DMS153 (cell line): ENCODE data around the gene ANKRD13D.

Source experiments
- DNase-seq: peaks from one replicate; lab custom pipeline; 2025; lab: John Stamatoyannopoulos, UW

ANKRD13D gene

GRCh38 chr11:67273260-67273990 lies 15.7 kb upstream of the ANKRD13D start:
- DNase-seq = no peak

GRCh38 chr11:67274768-67275605 lies 14.1 kb upstream of the ANKRD13D start:
- DNase-seq = no peak

- no peak for DNase-seq
Observed at GRCh38 chr11:67275606-67276409, 13.3 kb upstream of the ANKRD13D start.

GRCh38 chr11:67276781-67277230 lies 12.3 kb upstream of the ANKRD13D start:
- DNase-seq = no peak

GRCh38 chr11:67277231-67277961 lies 11.7 kb upstream of the ANKRD13D start:
- peak; percentile 86 for DNase-seq

DNA sequence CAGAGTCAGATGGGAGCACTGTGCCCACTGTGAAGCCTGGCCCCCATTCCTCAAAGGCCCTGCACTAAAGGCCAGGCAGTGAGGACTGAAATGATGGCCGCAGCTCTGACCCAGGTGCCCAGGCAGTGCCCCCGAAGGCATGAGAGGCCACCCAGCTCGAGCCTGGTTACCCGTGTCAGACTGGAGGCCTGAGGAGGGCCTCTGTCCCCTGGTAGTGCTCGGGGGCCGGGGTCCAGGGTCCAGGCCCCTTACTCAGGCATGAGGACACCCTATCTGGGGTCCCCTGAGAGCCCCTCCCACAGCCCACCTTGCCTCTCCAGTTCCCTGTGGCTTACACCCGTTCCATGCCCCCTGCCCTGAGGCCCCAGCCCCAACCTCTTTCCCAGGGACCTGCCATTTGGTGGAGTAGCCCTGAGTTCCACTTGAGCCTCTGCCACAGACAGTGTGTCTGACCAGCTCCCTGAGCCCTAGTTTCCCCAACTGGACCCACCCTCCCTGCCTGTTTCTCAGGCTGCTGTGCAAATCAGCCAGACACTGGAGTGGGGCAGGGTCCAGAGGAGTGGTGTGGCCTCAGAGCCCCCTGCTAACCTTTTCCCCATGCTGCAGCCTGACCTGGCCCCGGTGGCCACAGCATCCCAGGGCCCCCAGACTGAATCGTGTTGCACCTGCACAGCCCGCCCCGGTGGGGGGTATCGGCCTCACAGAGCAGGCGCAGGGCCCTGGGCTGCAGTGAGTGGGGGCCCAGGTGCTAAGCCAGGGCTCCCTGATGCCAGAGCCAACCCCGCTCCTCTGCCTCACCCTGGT lies 10.8 kb upstream of the ANKRD13D start:
- DNase-seq = no peak

DNA sequence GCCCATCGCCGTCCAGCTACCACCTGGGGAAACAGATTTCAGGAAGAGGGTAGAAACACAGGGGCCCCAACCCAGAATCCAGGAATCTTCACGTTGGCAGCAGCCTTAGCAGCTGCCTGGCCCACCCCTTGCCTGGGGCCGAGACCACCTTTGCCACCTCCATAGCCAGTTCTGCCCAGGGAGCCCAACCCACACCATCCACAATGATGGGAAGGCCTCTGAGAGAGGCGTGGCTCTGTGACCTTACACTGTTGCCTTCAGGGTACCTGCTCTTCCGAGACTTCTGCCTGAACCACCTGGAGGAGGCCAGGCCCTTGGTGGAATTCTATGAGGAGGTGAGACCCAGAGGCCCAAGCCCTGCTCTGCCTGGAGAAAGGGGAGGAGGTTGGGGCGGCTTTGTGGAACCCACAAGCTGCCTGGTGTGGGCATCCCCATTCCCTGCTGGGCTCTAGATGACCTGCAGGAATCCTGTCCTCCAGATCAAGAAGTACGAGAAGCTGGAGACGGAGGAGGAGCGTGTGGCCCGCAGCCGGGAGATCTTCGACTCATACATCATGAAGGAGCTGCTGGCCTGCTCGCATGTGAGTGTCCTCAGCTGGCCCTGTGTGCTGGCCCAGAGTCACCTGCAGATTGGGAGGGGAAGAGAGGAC lies 10.0 kb upstream of the ANKRD13D start:
- DNase-seq = no peak

DNA sequence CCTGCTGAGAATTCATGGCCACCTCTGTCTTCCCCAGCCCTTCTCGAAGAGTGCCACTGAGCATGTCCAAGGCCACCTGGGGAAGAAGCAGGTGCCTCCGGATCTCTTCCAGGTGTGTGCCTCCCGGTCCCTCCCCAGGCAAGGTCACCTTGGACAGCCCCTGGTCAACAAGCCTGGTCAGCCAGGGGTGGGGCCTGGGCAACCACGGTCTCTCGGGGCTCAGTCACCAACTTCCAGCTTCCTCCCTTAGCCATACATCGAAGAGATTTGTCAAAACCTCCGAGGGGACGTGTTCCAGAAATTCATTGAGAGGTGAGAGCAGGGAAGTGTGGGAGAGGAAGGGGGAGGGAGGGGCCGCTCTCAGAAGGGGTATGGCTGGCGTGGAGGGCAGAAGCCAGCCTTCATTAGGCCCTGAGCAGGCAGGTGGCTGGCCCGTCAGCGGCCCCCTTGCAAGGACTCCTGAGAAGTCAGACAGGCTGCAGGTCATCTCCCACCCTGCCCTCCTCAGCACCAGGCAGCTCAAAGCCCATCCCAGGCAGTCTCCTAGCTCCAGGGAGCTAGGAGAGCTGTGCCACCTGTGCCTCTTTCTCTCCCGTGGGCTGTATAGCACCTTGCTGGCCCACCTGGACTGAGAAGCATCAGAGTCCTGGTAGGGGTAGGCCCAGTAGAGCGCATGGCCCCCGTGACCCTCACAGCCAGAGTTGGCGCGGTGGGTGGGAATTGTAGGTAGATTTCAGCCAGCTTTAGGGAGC lies 9.3 kb upstream of the ANKRD13D start:
- DNase-seq = no peak

DNA sequence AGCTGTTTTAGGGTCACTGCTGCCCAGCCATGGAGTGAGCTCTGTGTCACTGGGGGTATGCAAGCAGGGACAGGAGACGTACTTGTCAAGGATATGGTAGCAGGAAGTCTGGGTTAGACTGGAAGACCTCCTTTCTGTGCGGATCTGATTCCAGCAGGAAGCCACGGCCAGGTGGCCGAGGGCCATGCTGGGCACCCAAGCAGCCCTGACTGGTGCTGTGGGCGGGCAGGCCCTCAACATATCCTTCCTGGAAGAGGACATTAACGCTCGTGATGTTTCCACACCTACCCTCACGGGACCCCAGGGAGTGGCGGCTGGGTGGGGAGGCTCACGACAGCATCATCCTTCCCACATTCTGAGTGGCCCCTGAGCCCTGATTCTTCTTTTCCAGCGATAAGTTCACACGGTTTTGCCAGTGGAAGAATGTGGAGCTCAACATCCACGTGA lies 8.7 kb upstream of the ANKRD13D start:
- DNase-seq = no peak

GRCh38 chr11:67280788-67281551 lies 8.1 kb upstream of the ANKRD13D start:
- no peak for DNase-seq

- DNase-seq = no peak
Observed at GRCh38 chr11:67281552-67282150, 7.5 kb upstream of the ANKRD13D start.

DNA sequence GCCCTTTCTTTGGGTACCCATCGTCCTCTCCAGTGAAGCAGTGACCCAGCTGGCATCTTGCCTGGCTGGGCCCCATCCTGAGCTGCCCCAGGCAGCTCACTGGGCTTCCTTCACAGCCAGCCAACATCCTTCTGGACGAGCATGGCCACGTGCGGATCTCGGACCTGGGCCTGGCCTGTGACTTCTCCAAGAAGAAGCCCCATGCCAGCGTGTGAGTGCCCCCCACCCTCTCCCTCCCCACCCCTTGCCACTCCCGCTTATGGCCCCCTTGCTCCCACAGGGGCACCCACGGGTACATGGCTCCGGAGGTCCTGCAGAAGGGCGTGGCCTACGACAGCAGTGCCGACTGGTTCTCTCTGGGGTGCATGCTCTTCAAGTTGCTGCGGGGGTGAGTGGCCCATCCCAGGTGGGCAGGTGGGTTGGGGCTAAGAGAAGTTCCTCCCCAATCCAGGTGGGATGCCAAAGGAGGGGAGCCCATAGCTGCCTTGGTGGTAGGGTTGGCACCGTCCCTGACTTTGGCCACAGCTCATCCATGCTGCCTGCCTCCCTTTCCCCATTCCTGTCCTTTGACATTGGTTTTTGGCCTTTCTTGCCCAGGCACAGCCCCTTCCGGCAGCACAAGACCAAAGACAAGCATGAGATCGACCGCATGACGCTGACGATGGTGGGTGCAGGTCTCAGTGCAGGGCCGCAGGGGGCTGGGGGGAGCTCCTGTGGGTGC lies 6.8 kb upstream of the ANKRD13D start:
- DNase-seq = no peak

DNA sequence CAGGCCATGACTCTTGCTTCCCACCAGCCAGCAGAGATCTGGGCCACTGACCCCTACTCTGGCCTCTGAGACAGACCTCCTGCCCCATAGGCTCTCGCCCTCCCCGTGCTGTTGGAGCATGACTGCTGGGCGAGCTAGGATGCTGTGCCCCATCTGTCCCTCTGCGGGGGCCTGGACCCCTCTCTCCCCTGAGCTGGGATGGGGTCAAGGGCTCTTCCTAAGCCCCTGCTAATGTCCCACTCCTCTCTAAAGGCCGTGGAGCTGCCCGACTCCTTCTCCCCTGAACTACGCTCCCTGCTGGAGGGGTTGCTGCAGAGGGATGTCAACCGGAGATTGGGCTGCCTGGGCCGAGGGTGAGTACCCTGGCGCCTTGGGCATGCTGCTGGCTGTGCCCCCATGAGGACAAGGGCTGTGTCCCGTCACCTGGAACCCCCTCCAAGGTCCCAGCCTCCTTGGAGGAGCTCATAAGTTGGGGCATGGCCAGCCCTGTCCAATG lies 6.2 kb upstream of the ANKRD13D start:
- no peak for DNase-seq

DNA sequence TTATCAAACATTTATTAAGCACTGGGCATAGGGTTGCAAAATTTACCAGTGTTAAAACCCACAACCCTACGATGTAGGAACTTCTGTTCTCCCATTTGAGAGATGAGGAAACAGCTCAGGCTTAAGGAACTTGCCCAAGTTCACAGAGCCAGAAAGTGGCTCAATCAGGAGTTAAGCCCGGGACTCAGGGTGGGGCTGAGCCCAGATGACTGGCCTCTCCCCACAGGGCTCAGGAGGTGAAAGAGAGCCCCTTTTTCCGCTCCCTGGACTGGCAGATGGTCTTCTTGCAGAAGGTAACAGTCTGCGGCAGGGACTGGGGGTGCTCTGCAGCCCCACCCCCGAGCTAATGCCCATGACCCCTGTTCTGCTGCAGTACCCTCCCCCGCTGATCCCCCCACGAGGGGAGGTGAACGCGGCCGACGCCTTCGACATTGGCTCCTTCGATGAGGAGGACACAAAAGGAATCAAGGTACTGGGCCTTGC lies 5.6 kb upstream of the ANKRD13D start:
- DNase-seq = no peak

DNA sequence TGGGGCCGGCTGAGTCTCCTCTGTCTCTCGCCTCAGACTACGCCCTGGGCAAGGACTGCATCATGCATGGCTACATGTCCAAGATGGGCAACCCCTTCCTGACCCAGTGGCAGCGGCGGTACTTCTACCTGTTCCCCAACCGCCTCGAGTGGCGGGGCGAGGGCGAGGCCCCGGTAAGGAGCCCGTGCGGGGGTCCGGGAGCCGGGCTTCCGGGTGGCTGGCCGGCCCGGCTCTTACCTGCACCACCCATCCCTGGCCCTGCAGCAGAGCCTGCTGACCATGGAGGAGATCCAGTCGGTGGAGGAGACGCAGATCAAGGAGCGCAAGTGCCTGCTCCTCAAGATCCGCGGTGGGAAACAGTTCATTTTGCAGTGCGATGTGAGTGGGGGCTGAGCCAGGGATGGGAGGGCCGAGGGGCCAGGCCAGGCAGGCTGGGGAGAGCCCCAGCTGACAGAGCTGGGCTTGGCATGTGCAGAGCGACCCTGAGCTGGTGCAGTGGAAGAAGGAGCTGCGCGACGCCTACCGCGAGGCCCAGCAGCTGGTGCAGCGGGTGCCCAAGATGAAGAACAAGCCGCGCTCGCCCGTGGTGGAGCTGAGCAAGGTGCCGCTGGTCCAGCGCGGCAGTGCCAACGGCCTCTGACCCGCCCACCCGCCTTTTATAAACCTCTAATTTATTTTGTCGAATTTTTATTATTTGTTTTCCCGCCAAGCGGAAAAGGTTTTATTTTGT lies 4.1 kb upstream of the ANKRD13D start:
- DNase-seq = no peak
